ENCODE results near the gene PSD.

- no peak for TF ChIP-seq CTCF (IDR thresholded peaks at IDR 0.05)
- no peak for TF ChIP-seq ZFX (IDR thresholded peaks at IDR 0.05; ENCODE audit: borderline replicate concordance)
Measured at GRCh38 chr10:102396730-102397151, 21.8 kb downstream of the PSD start.
